HepG2 (cell line): ENCODE measurements around the gene MYOM1. TPM values are rescaled to one million over a fixed set of nuclear protein-coding genes. Genes with fewer than 3 reads are reported as not detected.

ENCODE experiments used
- ATAC-seq: fragments of 200-7000 bp; cut with Tn5 transposase; 3 replicates; pipeline ENCODE4 v1.9.1; 2020; ENCODE audit warnings: mild to moderate bottlenecking, moderate library complexity
- BruUV-seq: library from RNA; stranded (reverse); fragments of 400-500 nt; replicated peaks from 2 replicates; lab custom pipeline; 2021; lab: Mats Ljungman, UMichigan
- CTCF ChIA-PET: fragments of 300-600 bp; formaldehyde crosslinking; extraction: SDS; loops from one replicate; lab custom pipeline; 2021; ENCODE audit warnings: low total read pairs, inconsistent platforms, low intra/inter-chr PET ratio; lab: Yijun Ruan, JAX
- POLR2A ChIA-PET: fragments of 350-600 bp; sonication (Branson Sonifier 250); formaldehyde crosslinking; loops from one replicate; lab custom pipeline; 2020; ENCODE audit warnings: antibody characterized with exemption, inconsistent platforms; lab: Yijun Ruan, JAX
- DNase-seq: peaks from one replicate; pipeline ENCODE4 v3.0.0-alpha.2; 2015; ENCODE audit warnings: low spot score
- FAIRE-seq: peaks from 3 replicates; lab custom pipeline; 2011; peaks lifted over from hg19 to GRCh38; lab: Jason Lieb, UNC
- H2AFZ ChIP-seq: one replicate; pipeline ENCODE4 v1.6.1; 2011; ENCODE audit warnings: low read length, inconsistent platforms
- H3K27ac ChIP-seq: fragments of 300-600 bp; 3 replicates; pipeline ENCODE4 v1.8.0; 2011; ENCODE audit warnings: mixed run types, mild to moderate bottlenecking, mixed read lengths, low read length, inconsistent platforms; ENCODE audit not compliant: insufficient read depth; ENCODE audit errors: extremely low read length
- H3K27me3 ChIP-seq, 2 experiments: fragments of 200-600 bp in 1 of 2; 2 replicates in 1 of 2; 3 replicates in 1 of 2; pipeline versions ENCODE4 v1.6.0 to v1.8.0; 2011; ENCODE audit warnings: low read length in 2 of 2, mild to moderate bottlenecking in 2 of 2, moderate library complexity in 2 of 2, inconsistent platforms in 1 of 2; ENCODE audit not compliant: insufficient read depth in 2 of 2, control insufficient read depth in 1 of 2
- H3K36me3 ChIP-seq, 2 experiments: fragments of 200-600 bp in 1 of 2; replicated peaks in 1 of 2; 2 replicates in 1 of 2; 3 replicates in 1 of 2; pipeline versions ENCODE4 v1.5.1 to v1.8.0; 2011; ENCODE audit warnings: low read length in 2 of 2, inconsistent platforms in 1 of 2; ENCODE audit not compliant: insufficient read depth in 2 of 2, control insufficient read depth in 1 of 2
- H3K4me1 ChIP-seq: 2 replicates; pipeline ENCODE4 v1.5.1; 2012; ENCODE audit warnings: low read length, inconsistent platforms; ENCODE audit not compliant: insufficient read depth
- H3K4me2 ChIP-seq: 2 replicates; pipeline ENCODE4 v1.6.0; 2011; ENCODE audit warnings: low read depth, low read length, inconsistent platforms
- H3K4me3 ChIP-seq, 3 experiments: fragments of 200-600 bp in 1 of 3; sonication (generic), shearing (Covaris generic) in 1 of 3; replicated peaks in 1 of 3; 2 replicates each; pipeline ENCODE4 v1.5.1; 2011 to 2016; ENCODE audit warnings: low read length in 3 of 3, inconsistent platforms in 2 of 3, low read depth in 2 of 3, mild to moderate bottlenecking in 2 of 3, control low read depth in 1 of 3, mixed read lengths in 1 of 3; ENCODE audit not compliant: insufficient read depth in 1 of 3
- H3K79me2 ChIP-seq: one replicate; pipeline ENCODE4 v1.6.1; 2011; ENCODE audit warnings: low read length, inconsistent platforms; ENCODE audit not compliant: insufficient read depth
- H3K9ac ChIP-seq: 2 replicates; pipeline ENCODE4 v1.6.0; 2011; ENCODE audit warnings: mild to moderate bottlenecking, low read depth, low read length, inconsistent platforms; ENCODE audit not compliant: insufficient read depth
- H3K9me3 ChIP-seq: 2 replicates; pipeline ENCODE4 v1.5.1; 2012; ENCODE audit warnings: mild to moderate bottlenecking, low read length
- H4K20me1 ChIP-seq: 2 replicates; pipeline ENCODE4 v1.6.0; 2011; ENCODE audit warnings: inconsistent platforms, mild to moderate bottlenecking, low read length, moderate library complexity; ENCODE audit not compliant: insufficient read depth
- MAFK ChIP-seq, 2 experiments: IDR thresholded peaks in 1 of 2; conservative IDR thresholded peaks in 1 of 2; 2 replicates each; pipeline ENCODE4 v1.6.1; 2011; ENCODE audit warnings: improper control_type of control experiment in 2 of 2, low read length in 2 of 2
- MED8 ChIP-seq: sonication (generic); formaldehyde crosslinking; IDR thresholded peaks from 2 replicates; pipeline ENCODE4 v1.8.1; 2023; ENCODE audit warnings: mild to moderate bottlenecking, missing genetic modification reagents; ENCODE audit not compliant: insufficient replicate concordance
- ZNF577 ChIP-seq: sonication (generic); formaldehyde crosslinking; IDR thresholded peaks from 2 replicates; pipeline ENCODE4 v1.4.0; 2020; ENCODE audit warnings: mild to moderate bottlenecking, low read depth, missing genetic modification reagents, borderline replicate concordance
- ZNF781 ChIP-seq: sonication (generic); formaldehyde crosslinking; IDR thresholded peaks from 2 replicates; pipeline ENCODE4 v1.5.1; 2020; ENCODE audit warnings: borderline replicate concordance, mild to moderate bottlenecking, missing genetic modification reagents; ENCODE audit errors: not compliant biosample characterization
- WGBS: methylation state at CpG from one replicate; pipeline ENCODE4 v1.1.6; 2017; ENCODE audit warnings: low lambda C conversion rate; 5-methylcytosine and 5-hydroxymethylcytosine counted together
- in situ Hi-C: cut with HindIII; loops from 2 replicates; pipeline ENCODE4 v1.10.0; 2017; ENCODE audit warnings: low pct_unique_long_range_greater_than_20kb; ENCODE audit not compliant: extremely low pct_ligation_motif_present
- intact Hi-C: fragments of 100-400 bp; cut with micrococcal nuclease; formaldehyde crosslinking; loops from one replicate; pipeline ENCODE4 v1.10.0; 2022; ENCODE audit not compliant: unreplicated experiment
- polyA plus RNA-seq, 8 experiments: library from polyadenylated mRNA; depleted of rRNA in 3 of 8; stranded (reverse) in 7 of 8; unstranded in 1 of 8; fragments of >200 nt; fragmentation: Illumina TruSeq in 4 of 8; extraction: Trizol in 4 of 8; gene quantifications; 2 replicates each; pipeline versions ENCODE4 v1.2.1 to v1.2.3, GENCODE V29; 2011 to 2016; ENCODE audit warnings: low read depth in 4 of 8, missing spikeins in 1 of 8, mixed read lengths in 1 of 8; ENCODE audit not compliant: insufficient read depth in 1 of 8
- total RNA-seq, 5 experiments: library from RNA; depleted of rRNA; stranded (reverse); fragments of >200 nt; fragmentation: Illumina TruSeq; extraction: Trizol; gene quantifications; 2 replicates each; pipeline ENCODE4 v1.2.3, GENCODE V29; 2016; ENCODE audit warnings: low read depth in 1 of 5

Gene MYOM1
- total and polyA plus RNA-seq, 2 of the 13 experiments (the other 11 are each of a cell fraction or from before 2014, with no cell fraction given): 0.46 to 0.98 TPM

GRCh38 chr18:3171631-3172030 is 48.1 kb downstream of the MYOM1 start:
- Histone ChIP-seq H3K4me2 (no peak overlapping the region), H3K27ac (no peak overlapping the region), H3K9me3 (no peaks in the 10 kb centered on the region), H4K20me1 (no peaks in the 10 kb centered on the region), H3K9ac (no peak overlapping the region), H3K79me2 (no peaks in the 10 kb centered on the region), H2AFZ (no peak overlapping the region), H3K27me3 (no peaks in the 10 kb centered on the region), H3K36me3 (no peaks in the 10 kb centered on the region), H3K4me1 (peaks cover 30% of the 10 kb centered on the region), H3K4me3 (no peak overlapping the region)
- 75% methylated on average over 4 of the region's 4 CpGs for WGBS
- CTCF ChIA-PET: no interaction called here
- TF ChIP-seq ZNF577 (no peak), ZNF781 (CRISPR knock-in tag) (no peak)
- no peak for ATAC-seq
- no peak for FAIRE-seq
- DNase-seq: no peak
- BruUV-seq: no TSS peak
- in situ Hi-C loops (no loop called here), intact Hi-C loops (no loop called here)
- POLR2A ChIA-PET: no interaction called here

- ChIA-PET CTCF (no interaction called here), POLR2A (no interaction called here)
- Histone ChIP-seq H3K27ac (no peak overlapping the region), H2AFZ (no peak overlapping the region), H3K9ac (no peak overlapping the region), H3K36me3 (no peaks in the 10 kb centered on the region), H3K9me3 (no peaks in the 10 kb centered on the region), H3K27me3 (no peaks in the 10 kb centered on the region), H4K20me1 (no peaks in the 10 kb centered on the region), H3K4me2 (no peak overlapping the region), H3K4me1 (peaks cover 39% of the 10 kb centered on the region), H3K79me2 (no peaks in the 10 kb centered on the region), H3K4me3 (no peak overlapping the region)
- no peak for TF ChIP-seq MED8 (CRISPR knock-in tag)
- TF ChIP-seq MAFK (conservative IDR thresholded peaks at IDR 0.05 in 1 of 2, IDR thresholded peaks at IDR 0.05 in 1 of 2; ENCODE audit: low read length in 2 of 2): peak in 1 of 2 experiments; percentile 25; a peak in 1 of 4 replicates
- no peak for DNase-seq
- ATAC-seq: no peak
- in situ Hi-C loops (no loop called here), intact Hi-C loops (no loop called here)
- no TSS peak for BruUV-seq
- 77% methylated on average over 6 of the region's 6 CpGs for WGBS
- FAIRE-seq: no peak
Observed at GRCh38 chr18:3170441-3171161, 49.2 kb downstream of the MYOM1 start.
